Uterus (tissue), 4 donors: Measurements from ENCODE around the gene GABPB2. TPM values are rescaled to one million over a fixed set of nuclear protein-coding genes. Genes with fewer than 3 reads are reported as not detected.

Source experiments
- DNase-seq, 2 donors: peaks; one replicate each; pipeline ENCODE4 v3.0.0-alpha.2; 2019 to 2020
- H3K27ac ChIP-seq, 2 donors: fragments of 200-600 bp; sonication (generic); 1 replicate in 1 of 2; 2 replicates in 1 of 2; pipeline ENCODE4 v1.5.1; 2016 to 2018
- H3K27me3 ChIP-seq, 2 donors: fragments of 200-600 bp; sonication (generic); one replicate each; pipeline ENCODE4 v1.5.1; 2018 to 2019; ENCODE audit warnings: control low read depth in 1 of 2
- H3K36me3 ChIP-seq, 2 donors: fragments of 200-600 bp; sonication (generic); one replicate each; pipeline ENCODE4 v1.5.1; 2019; ENCODE audit warnings: control low read depth in 1 of 2
- H3K4me1 ChIP-seq, 2 donors: fragments of 200-600 bp; sonication (generic); one replicate each; pipeline ENCODE4 v1.5.1; 2018 to 2019; ENCODE audit warnings: control low read depth in 1 of 2
- H3K4me3 ChIP-seq, 2 donors: fragments of 200-600 bp; sonication (generic); 1 replicate in 1 of 2; 2 replicates in 1 of 2; pipeline ENCODE4 v1.5.1; 2018 to 2019; ENCODE audit warnings: mild to moderate bottlenecking in 1 of 2
- H3K9me3 ChIP-seq, 2 donors: fragments of 200-600 bp; sonication (generic); one replicate each; pipeline ENCODE4 v1.5.1; 2019; ENCODE audit warnings: control low read depth in 1 of 2
- POLR2A ChIP-seq, 2 donors: fragments of 450-650 bp; IDR thresholded peaks; one replicate each; pipeline ENCODE4 v1.6.1; 2016; ENCODE audit warnings: antibody characterized with exemption in 2 of 2, mild to moderate bottlenecking in 1 of 2, moderate library complexity in 1 of 2
- intact Hi-C: fragments of 100-400 bp; cut with DNase I; formaldehyde crosslinking; loops from one replicate; pipeline ENCODE4 v1.15.1; 2023; ENCODE audit warnings: low total_unique reads
- total RNA-seq, 4 donors: library from RNA; depleted of rRNA in 3 of 4; stranded (reverse); fragments of >200 nt in 3 of 4; gene quantifications; one replicate each; pipeline versions ENCODE4 v1.1.0 to v1.2.4, GENCODE V29; 2014 to 2023
- TF ChIP-seq, protein P1 (sequence below), 4 experiments: fragments of 200-600 bp in 2 of 4; fragments of 450-650 bp in 2 of 4; sonication (generic) in 2 of 4; IDR thresholded peaks; one replicate each; pipeline ENCODE4 v1.5.1; 2016 to 2019; ENCODE audit warnings: antibody characterized with exemption in 4 of 4, mild to moderate bottlenecking in 2 of 4, moderate library complexity in 1 of 4
- donor health status: DM: yes; HTN: yes; CAD: no.

Gene GABPB2
- total RNA-seq, 4 donors from 2014 or later: 7.4 to 285 (median 21.2) TPM

GRCh38 chr1:151059109-151060006 is 11.2 kb upstream of the GABPB2 start, which contains the start of gene CDC42SE1:
TSS of gene CDC42SE1 (minus strand) at chr1:151059622. CDS start at chr1:151055730, 3,892 bp downstream.
- peak within 1 kb of the TSS; percentile 88 to 98 for H3K4me3 ChIP-seq
- intact Hi-C loops: no loop called here
- H3K36me3 ChIP-seq: no peaks in the 10 kb centered on the region
- H3K27me3 ChIP-seq: no peaks in the 10 kb centered on the region
- no peaks in the 10 kb centered on the region for H3K9me3 ChIP-seq
- DNase-seq: peak; percentile 76 to 82
- H3K4me1 ChIP-seq: peaks cover 0 to 12% of the 10 kb centered on the region in 2 donors
- H3K27ac ChIP-seq: peak within 1 kb of the TSS; percentile 93 to 95
- peak; percentile 67 to 94 for TF ChIP-seq POLR2A (IDR thresholded peaks at IDR 0.05)
- TF ChIP-seq, protein P1, sequence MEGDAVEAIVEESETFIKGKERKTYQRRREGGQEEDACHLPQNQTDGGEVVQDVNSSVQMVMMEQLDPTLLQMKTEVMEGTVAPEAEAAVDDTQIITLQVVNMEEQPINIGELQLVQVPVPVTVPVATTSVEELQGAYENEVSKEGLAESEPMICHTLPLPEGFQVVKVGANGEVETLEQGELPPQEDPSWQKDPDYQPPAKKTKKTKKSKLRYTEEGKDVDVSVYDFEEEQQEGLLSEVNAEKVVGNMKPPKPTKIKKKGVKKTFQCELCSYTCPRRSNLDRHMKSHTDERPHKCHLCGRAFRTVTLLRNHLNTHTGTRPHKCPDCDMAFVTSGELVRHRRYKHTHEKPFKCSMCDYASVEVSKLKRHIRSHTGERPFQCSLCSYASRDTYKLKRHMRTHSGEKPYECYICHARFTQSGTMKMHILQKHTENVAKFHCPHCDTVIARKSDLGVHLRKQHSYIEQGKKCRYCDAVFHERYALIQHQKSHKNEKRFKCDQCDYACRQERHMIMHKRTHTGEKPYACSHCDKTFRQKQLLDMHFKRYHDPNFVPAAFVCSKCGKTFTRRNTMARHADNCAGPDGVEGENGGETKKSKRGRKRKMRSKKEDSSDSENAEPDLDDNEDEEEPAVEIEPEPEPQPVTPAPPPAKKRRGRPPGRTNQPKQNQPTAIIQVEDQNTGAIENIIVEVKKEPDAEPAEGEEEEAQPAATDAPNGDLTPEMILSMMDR (IDR thresholded peaks at IDR 0.05): peak; percentile 53 to 95 (median 84)

GRCh38 chr1:151060007-151060656 is 10.4 kb upstream of the GABPB2 start, which contains the start of gene MLLT11:
TSS of gene MLLT11 (plus strand) at chr1:151060397. CDS start at chr1:151067225, 6,828 bp downstream.
- intact Hi-C loops: no loop called here
- Histone ChIP-seq H3K9me3 (no peaks in the 10 kb centered on the region), H3K36me3 (no peaks in the 10 kb centered on the region), H3K27me3 (no peaks in the 10 kb centered on the region), H3K27ac (peak within 1 kb of the TSS; percentile 93 to 95), H3K4me3 (peak within 1 kb of the TSS; percentile 88 to 98), H3K4me1 (peaks cover 0 to 12% of the 10 kb centered on the region in 2 donors)
- TF ChIP-seq POLR2A (IDR thresholded peaks at IDR 0.05): peak; percentile 39 to 48
- TF ChIP-seq, protein P1 (IDR thresholded peaks at IDR 0.05): no peak
- peak; percentile 68 to 81 for DNase-seq

DNA sequence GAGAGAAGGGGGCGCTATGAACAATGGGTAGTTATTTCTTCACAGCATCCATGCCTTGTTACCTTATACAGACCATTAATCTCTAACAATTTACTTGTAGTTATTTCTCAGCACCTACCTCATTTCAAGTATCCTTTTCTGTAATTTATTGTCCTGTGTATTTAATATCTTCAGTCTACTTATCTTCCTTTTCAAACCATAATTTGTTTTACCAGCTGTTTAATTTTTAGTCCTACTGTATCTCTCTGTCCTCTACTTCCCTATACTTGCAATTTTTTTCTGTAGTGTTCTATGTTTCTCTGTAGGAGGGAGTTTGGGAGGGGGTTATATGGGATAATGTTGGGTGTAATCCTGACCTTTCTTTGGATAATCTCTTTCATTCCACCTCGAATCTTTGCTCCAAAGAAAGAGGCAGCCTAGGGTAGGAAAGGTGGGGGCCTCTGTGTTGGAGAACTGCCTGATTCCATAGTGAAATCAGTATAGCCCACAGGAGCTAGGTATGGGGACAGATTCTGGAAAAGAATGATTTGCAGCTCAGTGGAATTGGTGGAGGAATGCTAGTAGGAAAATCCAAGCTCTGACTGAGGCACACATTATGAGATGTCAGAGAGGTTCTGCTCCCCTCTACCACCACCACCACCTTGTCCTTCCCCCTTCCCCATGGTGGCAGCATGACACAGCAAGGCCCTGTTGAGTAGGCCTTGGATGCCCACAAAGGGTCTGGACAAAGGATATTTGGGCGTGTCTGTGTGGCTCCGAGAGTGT is 9.7 kb upstream of the GABPB2 start:
- Histone ChIP-seq H3K9me3 (no peaks in the 10 kb centered on the region), H3K27me3 (no peaks in the 10 kb centered on the region), H3K27ac (peak overlapping the region; percentile 93 to 95), H3K4me3 (peak overlapping the region; percentile 88 to 98), H3K36me3 (no peaks in the 10 kb centered on the region), H3K4me1 (peaks cover 0 to 9% of the 10 kb centered on the region in 2 donors)
- DNase-seq: no peak
- intact Hi-C loops: no loop called here
- no peak for TF ChIP-seq POLR2A (IDR thresholded peaks at IDR 0.05)
- TF ChIP-seq, protein P1 (IDR thresholded peaks at IDR 0.05): no peak

- intact Hi-C loops: no loop called here
- Histone ChIP-seq H3K27ac (peak overlapping the region; percentile 93 to 95), H3K4me3 (no peak overlapping the region), H3K4me1 (peaks cover 0 to under 1% of the 10 kb centered on the region in 2 donors), H3K36me3 (no peaks in the 10 kb centered on the region), H3K9me3 (no peaks in the 10 kb centered on the region), H3K27me3 (no peaks in the 10 kb centered on the region)
- TF ChIP-seq POLR2A (IDR thresholded peaks at IDR 0.05): no peak
- DNase-seq: no peak
These were observed 8.9 kb upstream of the GABPB2 start for GRCh38 chr1:151061704-151062103.

GRCh38 chr1:151062741-151063371 is 7.7 kb upstream of the GABPB2 start:
- peak overlapping the region; percentile 93 to 95 for H3K27ac ChIP-seq
- intact Hi-C loops: no loop called here
- H3K4me3 ChIP-seq: no peak overlapping the region
- H3K4me1 ChIP-seq: no peaks in the 10 kb centered on the region
- no peaks in the 10 kb centered on the region for H3K36me3 ChIP-seq
- TF ChIP-seq, protein P1 (IDR thresholded peaks at IDR 0.05): no peak
- no peak for TF ChIP-seq POLR2A (IDR thresholded peaks at IDR 0.05)
- no peaks in the 10 kb centered on the region for H3K27me3 ChIP-seq
- no peaks in the 10 kb centered on the region for H3K9me3 ChIP-seq
- DNase-seq: peak in 1 of 2 donors; percentile 69
